GM08714 (cell line): ENCODE data around the gene KLF6.

ENCODE experiments used
- H3K4me3 ChIP-seq: fragments of 200-500 bp; sonication (Bioruptor generic); 2 replicates; pipeline ENCODE4 v1.5.1; 2014; ENCODE audit warnings: mild to moderate bottlenecking, low read length, inconsistent platforms
- ZNF274 ChIP-seq: IDR thresholded peaks from 2 replicates; pipeline ENCODE4 v1.6.1; 2012; ENCODE audit warnings: mild to moderate bottlenecking, low read depth, low read length

KLF6 gene

DNA sequence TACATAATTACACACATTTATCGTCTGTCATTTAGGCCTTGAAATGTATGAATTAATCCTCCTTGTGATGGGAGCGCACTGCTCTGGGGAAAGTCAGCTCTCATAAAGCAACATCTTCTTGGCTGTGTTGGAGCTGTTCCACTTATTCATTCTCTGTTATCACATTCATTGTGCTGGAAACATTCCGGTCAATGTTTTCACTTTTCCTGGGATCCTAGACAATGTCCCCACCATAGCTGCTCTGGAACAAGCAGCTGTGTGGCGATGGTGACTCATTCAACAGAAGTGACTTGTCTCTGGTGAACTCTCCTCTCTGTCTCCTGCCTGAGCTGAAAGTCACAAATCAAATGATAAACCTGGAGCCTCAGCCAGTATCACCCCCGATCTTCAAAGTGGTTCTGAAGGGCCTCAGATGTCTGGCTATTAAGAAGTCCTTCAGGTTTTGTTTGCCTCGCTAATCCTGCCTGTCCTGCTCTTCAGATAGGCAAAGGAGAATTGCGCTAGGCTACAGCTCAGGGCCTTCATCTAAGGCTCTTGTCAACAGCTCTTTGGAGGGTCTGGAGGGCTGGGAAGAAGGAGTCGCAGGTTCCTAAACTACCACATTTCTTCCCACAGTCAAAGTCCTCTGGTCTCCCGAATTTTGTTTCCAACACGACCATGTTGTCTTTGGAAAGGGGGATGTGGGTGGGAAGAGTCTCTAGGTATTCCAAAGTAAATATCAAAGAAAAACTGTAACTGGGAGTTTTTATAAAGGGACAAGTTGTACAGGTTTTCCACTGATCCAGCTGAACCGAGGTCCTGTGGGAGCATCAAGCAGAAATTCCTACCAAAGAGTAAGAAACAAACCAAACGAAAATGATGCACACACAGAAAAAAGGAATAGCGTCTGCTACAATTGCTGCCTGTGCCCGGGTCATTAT is 29.3 kb downstream of the KLF6 start:
- no peak overlapping the region for H3K4me3 ChIP-seq
- TF ChIP-seq ZNF274: no peak

DNA sequence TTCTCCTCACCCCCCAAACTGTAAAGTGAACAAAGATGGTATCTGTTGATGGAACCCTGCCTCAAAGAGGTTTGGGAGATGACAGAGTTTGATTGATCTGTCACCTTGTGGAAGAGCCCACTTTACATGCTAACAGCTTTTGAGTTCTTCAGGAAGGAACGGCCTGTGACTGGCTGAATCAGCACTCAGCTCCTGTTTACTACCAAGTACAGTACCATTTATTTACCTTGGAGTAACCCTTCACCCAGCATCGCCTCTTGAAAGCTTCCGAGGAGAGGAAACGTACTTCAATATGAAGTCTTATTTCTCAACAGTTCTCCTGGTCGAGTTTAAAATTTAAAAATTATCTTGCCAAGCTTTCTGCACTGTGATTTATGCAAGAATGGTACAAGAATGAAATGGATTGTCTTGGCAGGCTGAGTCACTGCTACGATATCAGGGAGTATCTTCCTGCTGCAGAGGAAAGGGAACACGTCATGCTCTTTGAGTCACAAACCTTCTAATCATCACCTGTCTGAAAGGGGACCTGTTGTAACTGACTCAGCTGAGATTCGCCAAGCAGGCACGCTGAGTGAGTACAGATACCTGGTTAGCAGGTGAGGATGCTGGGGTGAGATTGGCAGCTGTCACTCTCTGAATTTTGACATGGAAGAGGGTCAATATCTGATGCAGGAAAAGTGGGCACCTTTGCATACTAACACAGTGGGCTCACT is 30.1 kb downstream of the KLF6 start:
- no peak overlapping the region for H3K4me3 ChIP-seq
- TF ChIP-seq ZNF274: no peak

- no peak overlapping the region for H3K4me3 ChIP-seq
- TF ChIP-seq ZNF274: no peak
Observed at GRCh38 chr10:3750854-3751253, 34.2 kb downstream of the KLF6 start.

DNA sequence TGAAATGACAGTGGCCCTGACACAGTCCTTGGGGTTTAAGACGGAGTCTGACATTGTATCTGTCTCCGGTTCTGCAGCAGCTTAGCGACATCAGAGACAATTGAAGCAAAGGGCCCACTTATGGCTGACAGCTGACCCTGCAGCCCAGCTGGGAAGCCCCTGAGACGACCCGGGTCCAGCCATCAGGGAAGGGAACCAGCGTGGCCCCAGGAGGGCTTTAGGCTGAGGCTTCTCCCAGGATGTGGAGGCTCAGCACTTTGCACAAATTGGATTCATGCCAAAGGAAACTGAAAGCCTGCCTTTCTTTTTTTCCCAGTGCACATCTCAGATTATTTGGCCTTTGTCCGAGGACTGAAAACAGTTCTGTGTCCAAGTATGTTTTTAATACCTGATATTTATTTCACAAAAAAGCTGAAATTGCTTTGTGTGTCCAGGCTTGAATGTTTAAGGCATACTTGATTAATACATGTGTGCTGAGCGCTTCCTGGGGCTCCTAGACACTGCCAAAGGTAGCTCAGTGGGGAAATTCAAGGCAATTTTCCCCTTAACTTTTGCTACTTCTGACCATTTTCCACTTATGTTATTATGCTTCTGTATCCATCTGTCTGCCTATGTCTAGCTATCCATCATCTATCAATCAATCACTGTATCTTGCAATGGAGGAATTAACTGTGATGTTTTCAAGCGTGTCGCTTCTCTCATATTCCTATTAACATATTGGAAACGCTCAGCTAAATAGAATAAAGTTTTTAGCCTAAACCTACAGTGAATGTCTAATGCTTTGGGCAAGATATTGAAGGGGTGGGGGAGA is 34.8 kb downstream of the KLF6 start:
- TF ChIP-seq ZNF274: no peak
- no peak overlapping the region; the same call in 1 of the 2 replicates for H3K4me3 ChIP-seq

- no peak for TF ChIP-seq ZNF274
- peak overlapping the region; percentile 22; the same call in 1 of the 2 replicates for H3K4me3 ChIP-seq
Observed at GRCh38 chr10:3749600-3749999, 35.4 kb downstream of the KLF6 start.

- H3K4me3 ChIP-seq: no peak overlapping the region
- TF ChIP-seq ZNF274: no peak
Observed at GRCh38 chr10:3749011-3749410, 36.0 kb downstream of the KLF6 start.

GRCh38 chr10:3748484-3748883 is 36.5 kb downstream of the KLF6 start:
- H3K4me3 ChIP-seq: no peak overlapping the region
- TF ChIP-seq ZNF274: no peak

- no peak overlapping the region for H3K4me3 ChIP-seq
- TF ChIP-seq ZNF274: no peak
Observed at GRCh38 chr10:3747984-3748383, 37.0 kb downstream of the KLF6 start.

GRCh38 chr10:3747248-3747960 is 37.6 kb downstream of the KLF6 start:
- H3K4me3 ChIP-seq: no peak overlapping the region
- TF ChIP-seq ZNF274: no peak

DNA sequence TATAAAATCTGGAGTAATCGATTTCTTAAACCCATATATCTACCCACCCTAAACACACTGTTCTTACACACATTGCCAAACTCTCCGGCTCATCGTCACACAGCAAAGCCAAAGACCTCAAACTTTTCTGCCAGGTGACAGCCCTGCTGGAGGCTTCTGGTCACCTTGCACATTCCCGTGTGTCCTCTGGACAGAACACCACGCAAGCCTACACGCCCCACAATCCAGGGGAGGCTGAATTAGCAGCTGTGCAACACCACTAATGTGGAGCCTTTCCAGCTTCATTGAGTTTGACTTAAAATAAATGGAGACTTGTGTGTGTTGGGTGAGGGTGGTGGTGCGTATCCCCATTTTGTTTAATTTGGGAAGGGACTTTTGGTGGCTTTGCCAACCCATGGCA is 38.4 kb downstream of the KLF6 start:
- no peak overlapping the region for H3K4me3 ChIP-seq
- no peak for TF ChIP-seq ZNF274

GRCh38 chr10:3745521-3745920 is 39.5 kb downstream of the KLF6 start:
- TF ChIP-seq ZNF274: no peak
- no peak overlapping the region for H3K4me3 ChIP-seq

DNA sequence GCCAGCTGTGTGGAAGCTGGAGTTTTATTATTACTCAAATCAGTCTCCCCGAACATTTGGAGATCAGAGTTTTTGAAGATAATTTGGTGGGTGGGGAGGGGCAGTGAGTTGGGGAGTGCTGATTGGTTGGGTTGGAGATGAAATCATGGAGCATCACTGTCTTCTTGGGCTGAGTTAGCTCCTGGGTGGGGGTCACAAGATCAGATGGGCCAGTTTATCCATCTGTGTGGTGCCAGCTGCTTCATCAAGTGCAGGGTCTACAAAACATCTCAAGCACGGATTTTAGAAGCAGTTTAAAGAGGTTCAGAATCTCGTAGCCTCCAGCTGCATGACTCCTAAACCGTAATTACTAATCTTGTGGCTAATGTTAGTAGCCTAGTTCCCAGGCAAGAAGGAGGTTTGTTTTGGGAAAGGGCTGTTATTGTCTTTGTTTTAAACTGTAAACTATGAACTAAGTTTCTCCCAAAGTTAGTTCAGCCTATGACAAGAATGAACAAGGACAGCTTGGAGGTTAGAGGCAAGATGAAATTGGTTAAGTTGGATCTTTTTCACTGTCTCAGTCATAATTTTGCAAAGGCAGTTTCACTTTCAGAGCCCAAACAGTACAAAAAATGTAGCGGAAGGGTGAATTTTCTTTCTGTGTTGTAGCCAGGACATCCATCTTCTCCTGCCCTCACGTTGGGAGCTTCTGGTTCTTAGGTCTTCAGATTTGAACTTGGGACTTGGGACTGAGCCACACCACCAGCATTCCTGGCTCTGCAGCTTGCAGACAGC is 43.1 kb downstream of the KLF6 start:
- no peak overlapping the region for H3K4me3 ChIP-seq

More for the DNA sequence above, 43.1 kb downstream of the KLF6 start:
- TF ChIP-seq ZNF274: no peak
